AG09309 (cell line): ENCODE data around the gene NAPEPLD.

ENCODE experiments used
- DNase-seq: peaks from one replicate; pipeline ENCODE4 v3.0.0-alpha.2; 2010; ENCODE audit warnings: low read depth
- H3K4me3 ChIP-seq: 2 replicates; pipeline ENCODE4 v1.5.1; 2011; ENCODE audit warnings: mild to moderate bottlenecking, low read depth, low read length, moderate library complexity; ENCODE audit not compliant: control insufficient read depth
- TF ChIP-seq, protein P1 (sequence below): IDR thresholded peaks from 2 replicates; pipeline ENCODE4 v1.5.1; 2011; ENCODE audit warnings: mild to moderate bottlenecking, low read depth, low read length, inconsistent platforms; ENCODE audit not compliant: insufficient read depth, control insufficient read depth; ENCODE audit errors: missing control alignments

The NAPEPLD gene

GRCh38 chr7:103142494-103142893 lies 6.4 kb downstream of the NAPEPLD start:
- no peak for DNase-seq
- TF ChIP-seq, protein P1, sequence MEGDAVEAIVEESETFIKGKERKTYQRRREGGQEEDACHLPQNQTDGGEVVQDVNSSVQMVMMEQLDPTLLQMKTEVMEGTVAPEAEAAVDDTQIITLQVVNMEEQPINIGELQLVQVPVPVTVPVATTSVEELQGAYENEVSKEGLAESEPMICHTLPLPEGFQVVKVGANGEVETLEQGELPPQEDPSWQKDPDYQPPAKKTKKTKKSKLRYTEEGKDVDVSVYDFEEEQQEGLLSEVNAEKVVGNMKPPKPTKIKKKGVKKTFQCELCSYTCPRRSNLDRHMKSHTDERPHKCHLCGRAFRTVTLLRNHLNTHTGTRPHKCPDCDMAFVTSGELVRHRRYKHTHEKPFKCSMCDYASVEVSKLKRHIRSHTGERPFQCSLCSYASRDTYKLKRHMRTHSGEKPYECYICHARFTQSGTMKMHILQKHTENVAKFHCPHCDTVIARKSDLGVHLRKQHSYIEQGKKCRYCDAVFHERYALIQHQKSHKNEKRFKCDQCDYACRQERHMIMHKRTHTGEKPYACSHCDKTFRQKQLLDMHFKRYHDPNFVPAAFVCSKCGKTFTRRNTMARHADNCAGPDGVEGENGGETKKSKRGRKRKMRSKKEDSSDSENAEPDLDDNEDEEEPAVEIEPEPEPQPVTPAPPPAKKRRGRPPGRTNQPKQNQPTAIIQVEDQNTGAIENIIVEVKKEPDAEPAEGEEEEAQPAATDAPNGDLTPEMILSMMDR: no peak
- no peak overlapping the region for H3K4me3 ChIP-seq

GRCh38 chr7:103141753-103142404 lies 7.0 kb downstream of the NAPEPLD start:
- H3K4me3 ChIP-seq: no peak overlapping the region
- TF ChIP-seq, protein P1: no peak
- no peak for DNase-seq

DNA sequence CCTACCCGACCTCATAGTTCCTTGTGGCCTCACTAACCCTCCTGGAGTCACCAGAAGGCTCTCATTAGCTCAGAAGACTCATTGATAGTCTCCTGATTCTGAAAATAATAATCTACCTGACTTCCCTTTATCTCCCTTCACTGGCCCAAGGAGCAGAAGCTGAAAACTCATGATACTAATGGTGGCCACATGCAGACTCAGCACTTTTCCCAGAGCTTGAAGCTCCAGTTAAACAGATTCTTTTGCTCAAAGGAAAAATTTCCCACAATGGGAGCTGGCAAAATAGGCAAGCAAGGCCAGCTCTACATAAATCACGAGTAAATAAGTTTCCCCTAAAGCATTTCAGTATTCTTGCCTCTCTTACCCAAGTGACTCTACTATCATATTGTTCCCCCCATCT lies 8.2 kb downstream of the NAPEPLD start:
- no peak overlapping the region for H3K4me3 ChIP-seq
- TF ChIP-seq, protein P1: no peak
- DNase-seq: no peak

DNA sequence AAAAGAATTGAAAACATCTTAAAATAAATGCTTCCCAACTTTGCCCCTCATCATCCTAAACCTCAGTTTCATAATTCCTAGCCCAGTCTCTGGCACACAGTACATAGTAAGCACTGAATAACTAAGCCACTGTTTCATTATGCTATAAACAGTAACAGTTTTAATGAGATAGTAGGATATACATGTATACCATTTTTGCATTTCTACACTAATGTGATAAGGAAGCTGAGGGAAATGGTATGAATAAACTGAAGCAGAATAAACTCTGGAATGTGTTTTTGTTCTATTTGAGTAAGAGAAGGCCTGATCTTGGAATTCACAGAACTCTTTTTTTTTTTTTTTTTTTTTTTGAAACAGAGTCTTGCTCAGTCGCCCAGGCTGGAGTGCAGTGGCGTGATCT lies 8.8 kb downstream of the NAPEPLD start:
- TF ChIP-seq, protein P1: no peak
- no peak for DNase-seq
- no peak overlapping the region for H3K4me3 ChIP-seq

DNA sequence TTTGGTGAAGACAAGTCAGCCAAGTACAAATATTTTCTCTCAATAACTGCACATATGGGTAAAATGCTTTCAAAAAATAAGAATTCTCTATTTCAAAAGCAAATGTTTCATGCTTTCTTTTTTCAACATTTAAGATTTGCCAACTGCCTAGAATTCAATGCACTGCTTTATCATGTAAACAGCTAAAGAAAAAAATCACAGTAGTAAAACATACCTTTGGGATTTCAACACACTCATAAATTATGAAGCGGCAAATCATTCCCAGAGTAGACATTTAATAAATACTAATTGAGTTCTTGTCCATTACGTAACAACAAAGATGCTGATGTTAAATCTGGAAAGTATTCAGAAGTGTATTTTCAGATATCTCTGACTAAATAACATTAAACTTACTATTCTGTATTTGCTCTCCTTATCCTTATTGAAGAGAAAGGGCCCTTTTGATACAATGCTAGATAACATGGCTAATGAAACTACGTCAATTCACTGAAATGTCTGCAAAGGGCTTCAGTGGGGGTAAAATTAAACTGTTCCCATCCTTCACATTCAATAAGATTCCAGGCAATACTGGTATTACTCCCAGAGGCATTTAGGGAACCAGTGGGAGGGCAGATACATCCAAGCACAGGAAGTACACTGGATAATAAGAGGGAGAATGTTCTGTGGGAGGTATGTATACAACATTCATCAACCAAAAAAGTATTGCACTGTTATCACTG lies 13.9 kb downstream of the NAPEPLD start:
- no peak overlapping the region for H3K4me3 ChIP-seq

GRCh38 chr7:103132995-103133688 lies 15.8 kb downstream of the NAPEPLD start:
- no peak overlapping the region for H3K4me3 ChIP-seq
- DNase-seq: no peak
- TF ChIP-seq, protein P1: no peak

More for the DNA sequence above, 13.9 kb downstream of the NAPEPLD start:
- TF ChIP-seq, protein P1: no peak
- no peak for DNase-seq
